ENCODE results near the gene ZNF331.
"Not testable (repeated sequence)": the region's sequence is repeated elsewhere in the genome, so short reads cannot be mapped to it uniquely, and the experiment has no call there.

Gene ZNF331

GRCh38 chr19:53537521-53538377 is at the start of gene ZNF331:
Gene ZNF331 (plus strand): TSS chr19:53538145. CDS start chr19:53569377, 31,232 bp downstream.
- peak; percentile 85 for DNase-seq

GRCh38 chr19:53492153-53492552 is 45.8 kb upstream of the ZNF331 start:
- DNase-seq: no peak

GRCh38 chr19:53497311-53498023 is 40.5 kb upstream of the ZNF331 start:
- DNase-seq: not testable (repeated sequence)

- DNase-seq: not testable (repeated sequence)
Measured at GRCh38 chr19:53498024-53498395, 39.9 kb upstream of the ZNF331 start.

GRCh38 chr19:53503151-53503550 is 34.8 kb upstream of the ZNF331 start:
- not testable (repeated sequence) for DNase-seq

- DNase-seq: not testable (repeated sequence)
Measured at GRCh38 chr19:53503671-53504364, 34.1 kb upstream of the ZNF331 start.

- DNase-seq: not testable (repeated sequence)
Measured at GRCh38 chr19:53504365-53504703, 33.6 kb upstream of the ZNF331 start.

GRCh38 chr19:53504885-53505284 is 33.1 kb upstream of the ZNF331 start:
- DNase-seq: no peak

- no peak for DNase-seq
Measured at GRCh38 chr19:53506728-53507127, 31.2 kb upstream of the ZNF331 start.

GRCh38 chr19:53507523-53508442 is 30.2 kb upstream of the ZNF331 start:
- no peak for DNase-seq

GRCh38 chr19:53509443-53509842 is 28.5 kb upstream of the ZNF331 start:
- no peak for DNase-seq

GRCh38 chr19:53509845-53510244 is 28.1 kb upstream of the ZNF331 start:
- DNase-seq: no peak

GRCh38 chr19:53511357-53511756 is 26.6 kb upstream of the ZNF331 start:
- DNase-seq: no peak

GRCh38 chr19:53511933-53512374 is 26.0 kb upstream of the ZNF331 start:
- peak; percentile 24 for DNase-seq

- not testable (repeated sequence) for DNase-seq
Measured at GRCh38 chr19:53515047-53515446, 22.9 kb upstream of the ZNF331 start.

- no peak for DNase-seq
Measured at GRCh38 chr19:53517114-53517741, 20.7 kb upstream of the ZNF331 start.

GRCh38 chr19:53518121-53518520 is 19.8 kb upstream of the ZNF331 start:
- DNase-seq: no peak

- no peak for DNase-seq
Measured at GRCh38 chr19:53518716-53519115, 19.2 kb upstream of the ZNF331 start.

GRCh38 chr19:53519446-53519845 is 18.5 kb upstream of the ZNF331 start:
- DNase-seq: no peak

- no peak for DNase-seq
Measured at GRCh38 chr19:53520163-53520546, 17.8 kb upstream of the ZNF331 start.

- DNase-seq: peak; percentile 79
Measured at GRCh38 chr19:53520547-53521372, 17.2 kb upstream of the ZNF331 start.

Measured in activated CD4-positive, alpha-beta T cell treated with anti-CD3 and anti-CD28 coated beads for 1 hour (primary cell).